Common myeloid progenitor, CD34-positive (primary cell): ENCODE results near the gene HNRNPAB. TPM values are rescaled to one million over a fixed set of nuclear protein-coding genes. Genes with fewer than 3 reads are reported as not detected.
A peak's percentile ranks its signal among the peaks of the same experiment; 100 is the strongest.

ENCODE experiments used
- CTCF ChIA-PET: fragments of 350-600 bp; sonication (Branson Sonifier 250); formaldehyde crosslinking; loops from one replicate; lab custom pipeline; 2021; ENCODE audit warnings: antibody characterized with exemption; lab: Charles Lee
- POLR2A ChIA-PET: fragments of 350-600 bp; sonication (Branson Sonifier 250); formaldehyde crosslinking; loops from one replicate; lab custom pipeline; 2021; ENCODE audit warnings: antibody characterized with exemption; lab: Charles Lee
- DNase-seq, 3 donors: peaks; one replicate each; pipeline versions ENCODE4 v3.0.0 to v3.0.0-alpha.2; 2013
- H3K27ac ChIP-seq, 2 experiments: 1 replicate in 1 of 2; 2 replicates in 1 of 2; pipeline ENCODE4 v1.7.0; 2013; ENCODE audit warnings: inconsistent platforms in 2 of 2, low read length in 2 of 2, mild to moderate bottlenecking in 2 of 2, low read depth in 1 of 2, moderate library complexity in 1 of 2; ENCODE audit not compliant: severe bottlenecking in 2 of 2, insufficient read depth in 1 of 2, poor library complexity in 1 of 2
- H3K27me3 ChIP-seq, 5 experiments: replicated peaks in 2 of 5; 1 replicate in 3 of 5; 2 replicates in 2 of 5; pipeline versions ENCODE4 v1.6.1 to v1.7.0; 2013; ENCODE audit warnings: low read length in 4 of 5, mild to moderate bottlenecking in 2 of 5, moderate library complexity in 2 of 5, inconsistent platforms in 1 of 5; ENCODE audit not compliant: insufficient read depth in 5 of 5, control insufficient read depth in 4 of 5
- H3K36me3 ChIP-seq, 4 experiments: 1 replicate in 2 of 4; 2 replicates in 2 of 4; pipeline versions ENCODE4 v1.6.1 to v1.7.0; 2013; ENCODE audit warnings: low read length in 3 of 4, control low read depth in 1 of 4, mild to moderate bottlenecking in 1 of 4; ENCODE audit not compliant: control insufficient read depth in 4 of 4, insufficient read depth in 4 of 4
- H3K4me1 ChIP-seq, 4 experiments: 1 replicate in 3 of 4; 2 replicates in 1 of 4; pipeline versions ENCODE4 v1.6.1 to v1.7.1; 2013; ENCODE audit warnings: low read length in 3 of 4, mild to moderate bottlenecking in 3 of 4, control low read depth in 1 of 4, inconsistent platforms in 1 of 4, moderate library complexity in 1 of 4; ENCODE audit not compliant: control insufficient read depth in 4 of 4, insufficient read depth in 4 of 4; ENCODE audit errors: control extremely low read depth in 1 of 4
- H3K4me3 ChIP-seq, 7 experiments: 1 replicate in 4 of 7; 2 replicates in 3 of 7; pipeline versions ENCODE4 v1.5.1 to v1.7.0; 2013; ENCODE audit warnings: mild to moderate bottlenecking in 7 of 7, low read length in 6 of 7, moderate library complexity in 6 of 7, inconsistent platforms in 2 of 7, low read depth in 2 of 7, control low read depth in 1 of 7; ENCODE audit not compliant: insufficient read depth in 4 of 7, control insufficient read depth in 1 of 7; ENCODE audit errors: extremely low read depth in 1 of 7
- H3K9me3 ChIP-seq, 5 experiments: 1 replicate in 4 of 5; 2 replicates in 1 of 5; pipeline versions ENCODE4 v1.6.1 to v1.7.1; 2013; ENCODE audit warnings: low read length in 4 of 5, mild to moderate bottlenecking in 2 of 5, inconsistent platforms in 1 of 5, low read depth in 1 of 5, moderate library complexity in 1 of 5; ENCODE audit not compliant: control insufficient read depth in 4 of 5, insufficient read depth in 2 of 5; ENCODE audit errors: control extremely low read depth in 1 of 5
- WGBS: methylation state at CpG from one replicate; pipeline ENCODE4 v1.1.5; 2013; ENCODE audit not compliant: insufficient coverage; 5-methylcytosine and 5-hydroxymethylcytosine counted together
- polyA plus RNA-seq: library from polyadenylated mRNA; unstranded; fragments of 120-200 nt; gene quantifications from one replicate; pipeline ENCODE4 v1.2.1, GENCODE V29; 2013

HNRNPAB gene
- 148 TPM for polyA plus RNA-seq

- H3K4me3 ChIP-seq: peak within 1 kb of the TSS; percentile 77 to 97 (median 90)
- CTCF ChIA-PET: interaction anchor here (0.6 to 1.5 kb wide), 7 partner anchors 11 to 227 kb away, joined by 3 to 6 read pairs (median 3); no protein-coding TSS in a partner anchor
- 0% methylated on average over 82 of the region's 96 CpGs for WGBS
- no peaks in the 10 kb centered on the region for H3K9me3 ChIP-seq
- no peaks in the 10 kb centered on the region for H3K27me3 ChIP-seq
- POLR2A ChIA-PET: interaction anchor here (0.6 to 1.5 kb wide), 13 partner anchors 9 to 129 kb away, joined by 3 to 25 read pairs (median 5); partner anchors contain the start of genes NHP2 and PHYKPL
- DNase-seq: peak; percentile 96 to 98 (median 97)
- H3K4me1 ChIP-seq: peaks cover 12 to 59% (median 49%) of the 10 kb centered on the region in 4 experiments
- peaks cover 5 to 41% (median 33%) of the 10 kb centered on the region in 4 experiments for H3K36me3 ChIP-seq
- peak within 1 kb of the TSS; percentile 46 to 80 for H3K27ac ChIP-seq
Observed at GRCh38 chr5:178204182-178204934, at the start of gene HNRNPAB. Gene HNRNPAB, plus strand, starts transcription at chr5:178204533. Its CDS starts 305 bp downstream, at chr5:178204838.

GRCh38 chr5:178155065-178155464, 49.3 kb upstream of the HNRNPAB start:
- WGBS: 94% methylated on average over 6 of the region's 8 CpGs
- POLR2A ChIA-PET: no interaction called here

DNA sequence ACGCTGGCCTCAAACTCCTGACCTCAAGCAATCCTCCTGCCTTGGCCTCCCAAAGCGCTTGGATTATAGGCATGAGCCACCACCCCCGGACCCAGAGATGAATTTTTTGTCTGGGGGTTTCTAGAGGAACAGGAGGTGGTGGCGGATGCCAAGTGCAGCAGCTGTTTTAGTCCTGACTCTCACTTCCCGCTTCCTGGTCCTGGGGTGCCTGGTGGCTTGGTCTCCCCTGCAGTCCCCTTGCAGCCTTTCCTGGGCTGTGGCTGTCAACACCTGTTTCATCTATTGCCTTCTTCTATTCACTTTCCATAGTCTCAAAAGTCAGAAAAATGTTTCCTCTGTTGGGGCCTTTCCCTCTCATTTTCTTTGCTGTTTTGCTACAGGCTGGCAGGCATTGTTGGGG, 44.2 kb upstream of the HNRNPAB start:
- POLR2A ChIA-PET: no interaction called here
- Histone ChIP-seq H3K36me3 (no peaks in the 10 kb centered on the region), H3K27ac (no peak overlapping the region), H3K27me3 (peaks cover 0 to 4% (median 0%) of the 10 kb centered on the region in 5 experiments), H3K9me3 (no peaks in the 10 kb centered on the region), H3K4me3 (no peak overlapping the region), H3K4me1 (peaks cover 0 to 10% (median 6%) of the 10 kb centered on the region in 4 experiments)
- WGBS: 91% methylated on average over 5 of the region's 5 CpGs
- DNase-seq: no peak
- CTCF ChIA-PET: interaction anchor here (1.5 to 24.2 kb wide), 2 partner anchors 17 to 83 kb away, joined by 4 to 458 read pairs; no protein-coding TSS in a partner anchor

More at GRCh38 chr5:178155065-178155464, 49.3 kb upstream of the HNRNPAB start:
- CTCF ChIA-PET: interaction anchor here (1.5 to 24.2 kb wide), 4 partner anchors 9 to 78 kb away, joined by 3 to 458 read pairs (median 5); no protein-coding TSS in a partner anchor
- no peak for DNase-seq
- no peaks in the 10 kb centered on the region for H3K27me3 ChIP-seq
- peaks cover 3 to 17% (median 14%) of the 10 kb centered on the region in 4 experiments for H3K4me1 ChIP-seq
- no peaks in the 10 kb centered on the region for H3K9me3 ChIP-seq
- H3K36me3 ChIP-seq: peaks cover 3 to 26% (median 12%) of the 10 kb centered on the region in 4 experiments
- no peak overlapping the region for H3K27ac ChIP-seq
- H3K4me3 ChIP-seq: no peak overlapping the region

- H3K27me3 ChIP-seq: peaks cover 0 to 8% (median 0%) of the 10 kb centered on the region in 5 experiments
- no peaks in the 10 kb centered on the region for H3K9me3 ChIP-seq
- H3K36me3 ChIP-seq: no peaks in the 10 kb centered on the region
- 97% methylated on average over 9 of the region's 9 CpGs for WGBS
- no peak overlapping the region for H3K4me3 ChIP-seq
- DNase-seq: no peak
- peaks cover 0 to 10% (median 6%) of the 10 kb centered on the region in 4 experiments for H3K4me1 ChIP-seq
- no peak overlapping the region for H3K27ac ChIP-seq
- CTCF ChIA-PET: interaction anchor here (1.0 to 24.2 kb wide), 6 partner anchors 9 to 86 kb away, joined by 3 to 458 read pairs (median 8); partner anchors contain the start of genes NHP2 and RMND5B
- POLR2A ChIA-PET: no interaction called here
Observed at GRCh38 chr5:178162481-178162880, 41.9 kb upstream of the HNRNPAB start.

DNA sequence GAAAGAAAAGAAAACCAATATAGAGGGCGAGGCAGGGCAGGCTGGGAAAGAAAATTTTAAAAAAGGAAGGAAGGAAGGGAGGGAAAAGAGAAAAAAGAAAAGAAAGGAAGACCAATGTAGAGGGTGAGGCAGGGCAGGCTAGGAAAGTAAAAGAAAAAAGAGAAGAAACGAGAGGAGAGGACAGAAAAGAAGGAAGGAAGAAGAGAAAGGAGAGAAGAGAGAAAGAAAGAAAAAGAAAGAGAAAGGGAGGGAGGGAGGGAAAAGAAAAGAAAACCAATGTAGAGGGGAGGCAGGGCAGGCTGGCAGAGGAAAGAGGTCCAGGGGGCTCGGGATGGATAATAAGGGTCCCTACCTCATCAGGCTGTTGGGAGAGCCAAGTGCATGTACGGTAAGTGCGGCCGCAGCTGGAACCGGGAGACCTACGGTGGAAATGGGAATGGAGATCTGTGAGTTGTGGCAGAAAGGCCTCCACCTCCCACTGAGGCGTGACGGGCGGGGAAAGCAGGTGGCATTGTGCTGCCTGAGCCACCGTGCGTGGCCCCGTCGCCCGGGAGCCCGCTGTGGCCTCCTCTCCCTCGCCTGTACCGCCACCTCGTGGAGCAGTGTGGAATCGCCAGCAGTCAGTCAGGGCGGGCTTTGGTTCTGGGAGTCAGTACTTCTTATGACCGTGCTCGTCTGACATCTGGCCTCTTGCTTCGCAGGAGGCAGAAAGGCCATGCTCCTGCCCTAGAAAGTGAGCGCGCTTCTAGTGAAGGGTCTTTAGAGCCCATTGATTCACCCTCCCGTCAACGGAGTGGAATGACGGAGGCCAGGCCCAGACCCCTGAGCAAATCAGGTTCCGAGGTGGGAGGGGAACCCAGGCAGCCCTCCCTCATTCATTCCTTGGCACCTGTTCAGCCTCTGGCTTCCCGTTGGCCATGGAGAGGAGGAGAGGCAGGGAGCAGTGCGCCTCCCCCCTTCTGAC, 40.3 kb upstream of the HNRNPAB start:
- WGBS: 10% methylated on average over 31 of the region's 33 CpGs

DNA sequence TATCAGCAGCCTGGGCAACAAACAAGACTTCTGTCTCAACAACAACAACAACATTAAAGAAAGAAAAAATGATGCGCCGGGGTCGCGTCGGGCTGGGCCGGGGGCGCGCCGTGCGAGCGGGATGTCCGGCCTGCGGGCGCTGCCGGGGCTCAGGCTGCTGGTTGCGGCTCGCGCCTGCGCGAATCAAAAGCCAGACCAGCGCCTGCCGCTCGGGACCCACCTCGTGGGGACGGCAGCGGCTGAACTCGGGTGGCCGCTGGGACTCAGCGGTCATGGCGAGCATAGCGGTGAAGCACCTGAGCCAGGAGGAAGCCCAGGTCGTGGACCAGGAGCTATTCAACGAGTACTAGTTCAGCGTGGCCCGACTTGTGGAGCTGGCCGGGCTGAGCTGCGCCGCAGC, 38.8 kb upstream of the HNRNPAB start:
- no peak for DNase-seq
- no peaks in the 10 kb centered on the region for H3K36me3 ChIP-seq
- H3K4me3 ChIP-seq: no peak overlapping the region
- peaks cover 0 to 10% (median 6%) of the 10 kb centered on the region in 4 experiments for H3K4me1 ChIP-seq
- ChIA-PET CTCF (interaction anchor here (1.1 to 1.9 kb wide), 6 partner anchors 10 to 90 kb away, joined by 3 to 12 read pairs (median 4); no protein-coding TSS in a partner anchor), POLR2A (no interaction called here)
- 84% methylated on average over 23 of the region's 38 CpGs for WGBS
- no peaks in the 10 kb centered on the region for H3K9me3 ChIP-seq
- H3K27me3 ChIP-seq: peaks cover 0 to 8% (median 0%) of the 10 kb centered on the region in 5 experiments
- H3K27ac ChIP-seq: no peak overlapping the region

More for the DNA sequence above, 40.3 kb upstream of the HNRNPAB start:
- Histone ChIP-seq H3K4me3 (peak overlapping the region in 5 of 7 experiments; percentile 19 to 63 (median 57)), H3K4me1 (peaks cover 0 to 10% (median 6%) of the 10 kb centered on the region in 4 experiments), H3K27me3 (peaks cover 0 to 8% (median 0%) of the 10 kb centered on the region in 5 experiments), H3K9me3 (no peaks in the 10 kb centered on the region), H3K27ac (no peak overlapping the region), H3K36me3 (no peaks in the 10 kb centered on the region)
- DNase-seq: peak; percentile 84 to 91 (median 89)
- CTCF ChIA-PET: interaction anchor here (0.9 to 24.2 kb wide), 5 partner anchors 9 to 87 kb away, joined by 4 to 458 read pairs (median 12); no protein-coding TSS in a partner anchor
- POLR2A ChIA-PET: no interaction called here
